Measurements from ENCODE around the gene AKR1C4. TPM values are rescaled to one million over a fixed set of nuclear protein-coding genes. Genes with fewer than 3 reads are reported as not detected.
"Not testable (repeated sequence)": the region's sequence is repeated elsewhere in the genome, so short reads cannot be mapped to it uniquely, and the experiment has no call there.

Gene AKR1C4
- total and polyA plus RNA-seq, 8 donors, result not detected

DNA sequence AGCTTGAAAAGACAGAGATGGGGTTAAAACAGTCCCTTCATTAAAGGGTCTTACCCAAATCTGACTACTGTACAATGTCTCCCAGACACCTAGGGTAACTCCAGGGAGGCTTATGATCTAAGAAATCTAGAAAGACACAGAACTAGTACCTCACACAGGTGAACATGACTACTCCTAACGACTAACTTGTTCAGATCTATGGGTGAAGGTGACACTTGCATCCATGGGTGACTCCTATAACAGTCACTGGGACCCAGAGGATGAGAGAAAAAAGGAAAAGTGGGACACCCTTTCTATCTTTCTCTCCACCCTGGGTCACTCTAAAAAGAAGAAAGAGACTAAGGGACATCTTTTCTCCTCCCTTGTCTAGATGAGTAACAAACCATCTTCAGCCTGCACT is 30.9 kb upstream of the AKR1C4 start:
- no peak for DNase-seq
- intact Hi-C loops (cut with DNase I), result no loop called here
- Histone ChIP-seq H3K27me3 (no peaks in the 10 kb centered on the region), H3K9me3 (peaks cover 0 to 83% of the 10 kb centered on the region in 2 donors), H3K27ac (no peak overlapping the region), H3K36me3 (no peaks in the 10 kb centered on the region), H3K4me3 (no peak overlapping the region), H3K4me1 (no peaks in the 10 kb centered on the region)
- TF ChIP-seq CTCF (IDR thresholded peaks at IDR 0.05), result no peak
- no peak for ATAC-seq

- no peak for ATAC-seq
- H3K36me3 ChIP-seq, result no peaks in the 10 kb centered on the region
- intact Hi-C loops (cut with DNase I), result no loop called here
- H3K4me1 ChIP-seq, result no peaks in the 10 kb centered on the region
- no peak overlapping the region for H3K27ac ChIP-seq
- TF ChIP-seq CTCF (IDR thresholded peaks at IDR 0.05), result no peak
- no peak overlapping the region for H3K4me3 ChIP-seq
- no peak for DNase-seq
- no peaks in the 10 kb centered on the region for H3K27me3 ChIP-seq
- H3K9me3 ChIP-seq, result peaks cover 0 to 51% of the 10 kb centered on the region in 2 donors
Measured at GRCh38 chr10:5168897-5169420, 27.7 kb upstream of the AKR1C4 start.

GRCh38 chr10:5175581-5175980 is 21.1 kb upstream of the AKR1C4 start:
- intact Hi-C loops (cut with DNase I), result not testable (repeated sequence)

GRCh38 chr10:5180503-5180902 is 16.1 kb upstream of the AKR1C4 start:
- DNase-seq; H3K4me1 ChIP-seq; H3K27ac ChIP-seq; H3K36me3 ChIP-seq; intact Hi-C loops (cut with DNase I); H3K27me3 ChIP-seq; H3K4me3 ChIP-seq; H3K9me3 ChIP-seq; ATAC-seq: not testable (repeated sequence)

More at GRCh38 chr10:5175581-5175980, 21.1 kb upstream of the AKR1C4 start:
- not testable (repeated sequence) for H3K9me3 ChIP-seq, H3K27me3 ChIP-seq, H3K4me3 ChIP-seq, H3K27ac ChIP-seq, DNase-seq, ATAC-seq, H3K36me3 ChIP-seq, H3K4me1 ChIP-seq

DNA sequence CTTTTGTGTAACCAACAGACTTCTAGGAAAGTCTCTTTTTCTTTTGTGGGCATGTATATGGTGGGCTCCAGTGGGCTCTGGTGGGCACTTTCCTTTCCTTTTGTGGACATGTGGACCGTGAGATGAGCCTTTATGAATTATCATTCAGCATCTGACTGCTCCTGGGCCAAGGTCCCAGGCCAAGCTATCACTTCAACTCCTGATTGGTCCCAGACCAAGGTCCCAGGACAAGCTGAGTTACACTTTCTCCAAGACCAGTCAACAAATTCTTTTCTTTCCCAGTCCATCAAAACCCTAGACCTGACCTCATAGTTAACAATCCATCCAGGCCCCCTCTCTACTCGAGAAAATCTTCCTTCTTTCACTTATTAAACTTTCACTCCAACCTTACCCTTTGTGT is 12.7 kb upstream of the AKR1C4 start:
- Histone ChIP-seq H3K36me3 (no peaks in the 10 kb centered on the region), H3K9me3 (peaks cover 0 to 5% of the 10 kb centered on the region in 2 donors), H3K4me1 (no peaks in the 10 kb centered on the region), H3K4me3 (no peak overlapping the region), H3K27ac (no peak overlapping the region), H3K27me3 (no peaks in the 10 kb centered on the region)
- intact Hi-C loops (cut with DNase I), result no loop called here
- no peak for ATAC-seq
- no peak for TF ChIP-seq CTCF (IDR thresholded peaks at IDR 0.05)
- DNase-seq, result no peak

GRCh38 chr10:5184987-5185775 is 11.5 kb upstream of the AKR1C4 start, which contains the start of gene AKR1C8:
AKR1C8 (minus strand) TSS chr10:5185150; CDS start chr10:5185104, 46 bp downstream.
- H3K27me3 ChIP-seq, result no peaks in the 10 kb centered on the region
- intact Hi-C loops (cut with DNase I), result no loop called here
- no peaks in the 10 kb centered on the region for H3K4me1 ChIP-seq
- H3K9me3 ChIP-seq, result peaks cover 0 to 5% of the 10 kb centered on the region in 2 donors
- ATAC-seq, result no peak
- no peak for DNase-seq
- H3K4me3 ChIP-seq, result no peak within 1 kb of the TSS
- no peaks in the 10 kb centered on the region for H3K36me3 ChIP-seq
- no peak for TF ChIP-seq CTCF (IDR thresholded peaks at IDR 0.05)
- no peak within 1 kb of the TSS for H3K27ac ChIP-seq

All from left lung (tissue), 10 donors.